GM10248 (cell line): ENCODE measurements around the gene ACSF2.

ENCODE experiments used
- CTCF ChIA-PET: fragments of 300-600 bp; sonication (Branson Sonifier 250); formaldehyde crosslinking; extraction: SDS; loops from one replicate; lab custom pipeline; 2021; ENCODE audit warnings: antibody characterized with exemption; lab: Yijun Ruan, JAX
- POLR2A ChIA-PET: fragments of 350-650 bp; sonication (Branson Sonifier 250); formaldehyde crosslinking; extraction: SDS; loops from one replicate; lab custom pipeline; 2020; ENCODE audit warnings: antibody characterized with exemption; lab: Yijun Ruan, JAX
- DNase-seq: peaks from one replicate; pipeline ENCODE4 v3.0.0; 2012; ENCODE audit errors: extremely low spot score
- CTCF ChIP-seq: IDR thresholded peaks from 2 replicates; pipeline ENCODE4 v1.5.1; 2012; ENCODE audit warnings: mild to moderate bottlenecking, low read depth; ENCODE audit errors: extremely low read depth, missing control alignments, control extremely low read depth

ACSF2 gene

GRCh38 chr17:50482110-50482509 is 56.1 kb downstream of the ACSF2 start:
- DNase-seq = no peak
- CTCF ChIA-PET = interaction anchor here (0.7 to 6.8 kb wide), 21 partner anchors 9 to 215 kb away, joined by 3 to 70 read pairs (median 4); partner anchors contain the start of genes CACNA1G and LRRC59
- POLR2A ChIA-PET = no interaction called here
- TF ChIP-seq CTCF = no peak

- CTCF ChIA-PET = interaction anchor here (0.6 to 6.8 kb wide), 21 partner anchors 10 to 215 kb away, joined by 3 to 70 read pairs (median 4); partner anchors contain the start of genes CACNA1G and LRRC59
- DNase-seq = peak; percentile 82
- peak; percentile 95 for TF ChIP-seq CTCF
- POLR2A ChIA-PET = interaction anchor here (0.7 kb wide), 1 partner anchor 248 kb away, joined by 4 read pairs; no protein-coding TSS in a partner anchor
Measured at GRCh38 chr17:50482516-50482915, 56.5 kb downstream of the ACSF2 start.

GRCh38 chr17:50483266-50483665 is 57.2 kb downstream of the ACSF2 start:
- ChIA-PET POLR2A (interaction anchor here (1.1 kb wide), 1 partner anchor 236 kb away, joined by 4 read pairs; the partner anchor contains the start of gene LUC7L3), CTCF (interaction anchor here (0.6 to 6.8 kb wide), 14 partner anchors 10 to 389 kb away, joined by 3 to 70 read pairs (median 6); partner anchors contain the start of gene LRRC59)
- TF ChIP-seq CTCF = no peak
- no peak for DNase-seq

GRCh38 chr17:50484386-50485155 is 58.6 kb downstream of the ACSF2 start:
- TF ChIP-seq CTCF = no peak
- POLR2A ChIA-PET = no interaction called here
- DNase-seq = no peak
- CTCF ChIA-PET = interaction anchor here (1.0 to 6.8 kb wide), 11 partner anchors 9 to 162 kb away, joined by 3 to 70 read pairs (median 5); partner anchors contain the start of gene LRRC59

GRCh38 chr17:50487213-50488096 is 61.4 kb downstream of the ACSF2 start:
- TF ChIP-seq CTCF = no peak
- no peak for DNase-seq
- CTCF ChIA-PET = interaction anchor here (0.6 to 6.8 kb wide), 8 partner anchors 8 to 139 kb away, joined by 3 to 70 read pairs (median 6); partner anchors contain the start of gene LRRC59
- POLR2A ChIA-PET = no interaction called here

GRCh38 chr17:50488880-50489279 is 62.9 kb downstream of the ACSF2 start:
- TF ChIP-seq CTCF = no peak
- ChIA-PET POLR2A (no interaction called here), CTCF (interaction anchor here (1.5 to 4.2 kb wide), 6 partner anchors 9 to 137 kb away, joined by 4 to 17 read pairs (median 6); partner anchors contain the start of gene LRRC59)
- DNase-seq = no peak
